ENCODE data around the gene TTLL1. TPM values are rescaled to one million over a fixed set of nuclear protein-coding genes. Genes with fewer than 3 reads are reported as not detected.
A peak's percentile ranks its signal among the peaks of the same experiment; 100 is the strongest.

The TTLL1 gene
- total RNA-seq, 1 donor from 2014 or later: 0.65 TPM

DNA sequence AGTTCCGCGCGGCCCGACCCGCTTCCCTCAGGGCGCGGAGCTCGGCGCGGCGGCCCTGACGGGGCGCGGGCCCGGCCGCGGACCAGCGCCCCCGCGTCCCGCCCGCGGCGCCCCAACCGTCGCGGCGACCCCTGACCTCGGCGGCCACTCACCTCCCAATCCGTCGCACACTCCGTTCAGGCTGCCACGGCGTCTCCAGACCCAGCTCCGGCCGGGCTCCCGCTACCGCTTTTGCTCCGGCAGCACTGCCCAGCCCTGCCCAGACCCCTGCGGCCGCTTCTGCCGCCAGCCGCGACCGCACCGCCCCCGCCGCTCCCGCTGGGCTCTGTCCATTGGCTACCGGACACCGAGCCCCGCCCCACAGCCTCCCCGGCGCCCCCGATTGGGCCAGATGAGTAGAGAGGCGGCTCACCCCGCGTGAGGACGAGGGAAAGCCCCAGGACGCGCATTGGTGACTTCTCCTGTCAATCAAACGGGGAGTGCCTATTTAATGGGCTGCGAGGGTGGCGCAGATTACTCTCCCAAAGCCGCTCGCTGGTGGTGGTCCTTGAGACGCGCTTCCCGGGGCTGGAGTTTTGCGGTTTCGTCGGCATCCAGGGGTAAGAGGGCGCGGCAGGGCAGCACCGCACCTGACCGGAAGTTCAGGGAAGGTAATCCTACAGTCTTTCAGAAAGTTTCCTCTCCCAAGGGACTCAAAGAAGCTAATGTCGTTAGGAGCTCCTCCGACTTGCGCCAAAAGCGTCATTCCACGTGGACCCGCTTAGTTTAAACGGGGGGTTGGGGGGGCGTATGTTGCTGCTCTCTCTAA lies 74.1 kb downstream of the TTLL1 start, which contains the start of gene PACSIN2:
TSS of gene PACSIN2 (minus strand) at position 281 of the 808 bp plus-strand sequence. CDS start 103,069 bp downstream, outside the sequence.
- ATAC-seq (peak; percentile 96), DNase-seq (ENCODE audit: low spot score) (peak; percentile 100)

DNA sequence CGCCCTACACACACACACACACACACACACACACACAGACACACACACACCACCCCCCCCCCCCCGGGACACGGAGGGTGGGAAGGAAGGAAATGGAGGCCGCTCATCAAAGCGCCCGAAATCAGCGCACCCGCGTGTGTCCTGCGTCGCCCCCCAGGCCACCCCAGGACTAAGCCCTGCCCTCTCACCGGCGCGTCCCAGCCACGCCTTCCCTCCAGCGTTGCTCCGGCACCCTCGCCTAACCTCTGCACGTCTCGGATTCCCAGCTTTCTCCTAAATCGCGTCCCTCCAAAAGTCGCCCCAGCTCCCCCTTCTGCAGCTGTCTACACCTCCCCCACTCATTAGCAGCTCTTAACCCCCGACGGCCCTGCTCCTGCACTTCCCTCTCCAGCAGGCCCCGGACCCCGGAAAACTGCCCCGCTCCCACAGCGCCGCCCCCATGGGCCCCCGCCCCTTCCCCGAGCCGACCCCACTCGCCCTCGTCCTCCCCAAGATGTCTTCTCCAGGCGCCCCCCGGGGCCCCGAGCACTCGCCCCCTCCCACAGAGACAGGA lies 74.8 kb downstream of the TTLL1 start:
- ATAC-seq (peak; percentile 35), DNase-seq (ENCODE audit: low spot score) (no peak)

DNA sequence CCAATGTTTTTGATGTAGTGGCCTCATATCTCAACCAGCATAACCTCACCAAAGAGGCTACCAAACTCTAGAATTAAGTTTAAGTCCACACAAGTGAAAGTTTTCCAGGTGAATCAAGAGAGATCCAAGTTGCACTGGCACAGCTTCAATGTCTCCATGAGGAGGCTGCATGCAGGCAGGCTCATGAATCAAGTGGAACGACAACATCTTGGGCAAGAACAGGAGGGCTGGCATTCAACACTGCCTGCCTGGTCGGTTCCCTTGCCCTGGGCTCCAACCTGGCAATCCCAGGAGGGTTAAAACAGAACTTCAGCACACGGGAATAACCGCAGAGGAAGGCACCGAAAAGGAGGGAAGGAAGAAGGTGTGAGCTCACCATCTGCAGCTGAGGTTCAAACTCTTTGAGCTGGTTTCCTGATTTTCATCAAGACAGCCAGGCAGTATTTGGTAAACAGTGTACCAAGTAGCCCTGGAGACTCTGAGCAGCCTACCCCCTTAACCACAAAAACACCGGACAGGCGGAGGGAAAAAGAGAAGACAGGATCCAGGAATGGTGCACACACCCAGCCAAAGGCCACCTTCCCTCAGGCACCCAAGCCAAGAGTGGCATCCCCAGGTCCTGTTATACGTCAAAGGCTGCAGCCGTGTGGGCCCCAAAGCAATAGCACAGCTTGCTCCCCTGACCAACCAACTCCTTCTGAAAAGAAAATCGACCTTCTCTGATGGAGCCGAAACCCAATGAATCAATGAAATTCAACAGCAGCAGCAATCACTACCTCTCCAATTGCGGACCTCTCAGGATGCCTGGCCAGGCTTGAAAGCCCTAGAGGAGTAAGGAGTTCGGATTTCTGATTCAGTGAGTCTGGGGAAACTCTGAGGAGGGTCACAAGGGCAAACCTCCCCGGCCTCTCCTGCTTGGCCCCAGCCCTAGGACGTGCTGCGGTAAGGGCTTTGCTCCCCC lies 75.6 kb downstream of the TTLL1 start:
- ATAC-seq (no peak), DNase-seq (ENCODE audit: low spot score) (no peak)

DNA sequence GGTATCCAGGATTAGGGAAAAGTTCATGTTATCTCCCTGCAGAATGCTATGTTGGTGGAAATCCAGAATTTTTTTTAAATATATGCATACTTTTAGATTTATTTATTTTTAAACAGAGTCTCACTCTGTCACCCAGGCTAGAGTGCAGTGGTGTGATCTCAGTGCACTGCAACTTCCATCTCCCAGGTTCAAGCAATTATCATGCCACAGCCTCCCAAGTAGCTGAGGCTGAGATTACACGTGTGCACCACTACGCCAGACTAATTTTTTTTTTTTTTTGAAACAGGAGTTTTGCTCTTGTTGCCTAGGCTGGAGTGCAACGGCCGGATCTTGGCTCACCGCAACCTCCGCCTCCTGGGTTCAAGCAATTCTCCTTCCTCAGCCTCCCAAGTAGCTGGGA lies 76.8 kb downstream of the TTLL1 start:
- ATAC-seq (no peak), DNase-seq (ENCODE audit: low spot score) (no peak)

DNA sequence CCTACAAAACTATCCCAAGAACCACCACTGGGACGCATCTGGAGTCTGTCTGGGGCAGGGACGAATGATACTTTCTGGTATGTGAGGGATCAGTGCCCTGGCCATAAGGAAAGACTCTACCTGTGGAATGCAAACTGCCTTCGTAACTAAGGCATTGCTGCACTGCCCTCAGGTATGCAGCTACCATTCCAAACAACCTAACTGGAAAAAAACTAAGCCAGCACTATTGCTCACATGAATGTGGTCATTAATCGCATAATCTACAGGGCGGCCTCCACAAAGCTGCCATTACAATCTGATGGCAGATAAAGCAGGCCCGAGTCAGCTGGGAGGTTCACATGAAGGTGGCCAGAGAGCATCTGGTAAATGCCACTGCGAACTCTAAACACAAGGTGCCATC lies 78.1 kb downstream of the TTLL1 start:
- no peak for ATAC-seq
- DNase-seq (ENCODE audit: low spot score): no peak

DNA sequence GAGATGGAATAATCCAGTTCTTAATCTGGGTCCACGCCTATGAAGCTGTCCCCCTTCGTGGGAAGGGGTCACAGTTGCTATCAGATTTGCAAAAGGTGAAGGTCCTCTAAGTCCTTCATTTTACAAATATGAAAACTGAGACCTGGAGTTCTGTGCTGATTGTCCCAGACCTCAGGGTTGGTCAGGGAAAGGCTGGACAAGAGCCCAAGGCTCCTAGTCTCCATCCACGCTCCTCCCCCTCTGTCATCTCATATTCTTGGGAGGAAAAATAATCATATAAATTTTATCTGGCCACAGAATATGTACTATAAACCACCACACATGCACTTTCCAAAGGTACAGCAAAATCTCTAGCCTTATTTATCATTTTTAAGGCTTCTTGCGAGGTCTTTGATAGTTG lies 79.7 kb downstream of the TTLL1 start:
- DNase-seq (ENCODE audit: low spot score) (no peak), ATAC-seq (no peak)

DNA sequence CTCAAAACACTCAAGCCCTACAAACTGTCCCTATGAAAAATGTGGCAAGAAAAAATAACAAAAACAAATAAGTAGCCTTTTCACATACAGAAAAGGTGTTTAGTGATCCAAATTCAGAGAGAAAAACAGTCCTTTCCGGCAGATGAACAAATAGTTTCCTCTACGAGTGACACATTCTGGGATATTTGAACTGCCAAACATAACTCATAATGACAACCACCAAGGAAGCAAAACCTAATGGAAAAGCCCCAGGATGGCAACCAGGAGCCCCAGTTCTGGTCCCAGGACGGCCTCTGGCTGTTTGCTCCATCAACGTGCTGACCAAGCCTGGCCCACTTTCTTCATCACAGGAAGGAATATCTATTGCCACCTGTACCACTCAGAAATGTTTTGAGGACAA lies 80.3 kb downstream of the TTLL1 start:
- DNase-seq (ENCODE audit: low spot score): no peak
- ATAC-seq: no peak

DNA sequence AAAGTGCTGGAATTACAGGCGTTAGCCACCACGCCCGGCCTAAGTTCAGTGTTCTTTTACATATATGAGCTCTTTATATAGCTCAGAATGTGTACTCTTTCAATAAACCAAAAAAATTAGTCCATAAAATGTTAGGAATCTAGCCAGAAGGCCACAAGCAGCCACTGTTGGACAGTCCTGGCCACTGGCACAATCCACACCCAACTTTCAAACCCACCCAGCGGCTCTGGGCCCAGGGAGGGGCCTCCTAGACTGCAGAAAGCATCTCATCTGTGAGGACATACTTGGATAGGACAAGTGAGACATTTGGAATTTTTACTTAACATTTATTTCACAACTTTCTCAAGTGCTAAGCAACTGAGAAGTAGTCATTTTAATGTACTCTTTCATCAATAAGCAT lies 80.7 kb downstream of the TTLL1 start:
- no peak for DNase-seq (ENCODE audit: low spot score)
- ATAC-seq: no peak

DNA sequence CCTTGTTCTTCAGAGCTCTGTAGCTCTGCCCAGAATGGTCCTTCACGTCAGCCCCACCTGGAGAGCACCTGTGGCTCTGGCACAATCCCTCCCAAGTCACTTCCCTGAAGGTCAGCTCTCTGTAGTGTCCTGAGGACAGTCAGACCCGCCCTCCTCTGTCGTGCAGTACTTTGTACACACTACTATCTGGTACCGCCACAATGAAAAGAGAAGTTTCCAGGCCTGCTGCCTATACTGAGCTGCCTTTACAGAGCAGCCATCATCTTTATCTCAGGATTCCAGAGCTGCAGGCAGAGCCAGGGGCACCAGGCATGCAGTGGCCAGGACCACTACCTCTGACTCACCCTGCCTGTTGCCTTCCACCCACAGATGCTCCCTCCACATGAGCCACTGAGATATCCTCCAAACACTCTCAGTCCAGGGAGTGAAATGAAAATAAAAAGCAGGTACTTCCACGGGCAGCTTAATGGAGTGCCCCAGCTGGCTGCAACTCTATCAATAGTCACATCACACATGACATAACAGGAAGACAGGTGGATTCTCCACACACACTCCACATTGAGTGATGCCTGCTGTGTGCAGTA lies 81.6 kb downstream of the TTLL1 start:
- DNase-seq (ENCODE audit: low spot score) (no peak), ATAC-seq (peak; percentile 55)

DNA sequence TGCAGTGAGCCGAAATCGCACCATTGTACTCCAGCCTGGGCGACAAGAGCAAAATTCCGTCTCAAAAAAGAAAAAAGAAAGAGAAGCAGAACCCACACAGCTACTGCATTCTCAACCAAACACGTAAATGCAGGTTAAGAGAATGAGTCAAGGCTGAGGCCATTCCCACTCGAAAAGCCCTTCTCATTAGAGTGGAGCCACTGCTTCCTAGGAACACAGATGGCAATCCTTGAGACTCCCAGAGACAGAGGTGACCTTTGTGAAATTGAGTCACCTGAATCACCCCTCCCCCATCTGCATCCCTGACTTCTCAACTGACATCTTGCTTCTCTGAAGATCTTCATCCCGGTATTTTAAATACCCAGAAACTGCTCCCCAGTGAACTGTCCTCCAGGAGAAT lies 82.4 kb downstream of the TTLL1 start:
- ATAC-seq: no peak

DNA sequence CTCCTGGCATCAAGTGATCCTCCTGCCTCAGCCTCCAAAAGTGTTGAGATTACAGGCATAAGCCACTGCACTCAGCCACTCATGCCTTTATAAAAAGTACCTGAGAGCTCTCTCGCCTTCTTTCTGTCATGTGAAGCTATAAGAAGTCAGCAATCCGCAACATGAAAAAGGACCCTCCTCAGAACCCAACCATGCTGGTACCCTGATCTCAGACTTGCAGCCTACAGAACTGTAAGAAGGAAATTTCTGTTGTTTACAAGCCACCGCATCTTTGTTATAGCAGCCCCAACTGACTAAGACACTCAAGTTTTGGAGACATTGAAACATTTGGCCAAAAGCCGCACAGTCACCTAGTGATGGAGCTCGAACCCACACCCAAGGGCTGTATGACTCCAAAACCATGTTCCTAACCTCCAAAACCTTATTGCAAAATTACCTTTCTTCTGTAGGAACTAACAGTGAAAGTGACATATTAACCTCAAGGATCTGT lies 83.1 kb downstream of the TTLL1 start:
- no peak for DNase-seq (ENCODE audit: low spot score)

More for the DNA sequence above, 82.4 kb downstream of the TTLL1 start:
- no peak for DNase-seq (ENCODE audit: low spot score)

DNA sequence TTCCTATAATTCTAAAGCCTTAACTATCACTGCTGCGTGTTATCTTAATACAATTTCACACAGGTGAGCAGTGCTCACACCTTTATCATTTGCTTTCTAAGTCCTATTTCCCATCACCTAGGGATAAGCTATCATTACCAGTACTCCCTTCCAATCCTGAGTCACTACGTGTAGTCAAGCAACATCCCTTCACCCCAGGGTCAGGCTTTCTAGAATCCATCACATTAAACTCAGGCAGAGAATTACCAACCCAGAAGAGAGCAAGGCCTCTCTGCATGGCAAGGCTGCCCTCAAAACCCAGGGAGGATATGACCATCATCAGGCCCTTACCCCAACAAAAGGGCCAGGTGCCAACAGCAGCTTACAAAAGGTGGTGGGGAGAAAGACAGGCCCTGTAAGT lies 84.1 kb downstream of the TTLL1 start:
- ATAC-seq (no peak), DNase-seq (ENCODE audit: low spot score) (no peak)

More for the DNA sequence above, 83.1 kb downstream of the TTLL1 start:
- ATAC-seq: no peak

DNA sequence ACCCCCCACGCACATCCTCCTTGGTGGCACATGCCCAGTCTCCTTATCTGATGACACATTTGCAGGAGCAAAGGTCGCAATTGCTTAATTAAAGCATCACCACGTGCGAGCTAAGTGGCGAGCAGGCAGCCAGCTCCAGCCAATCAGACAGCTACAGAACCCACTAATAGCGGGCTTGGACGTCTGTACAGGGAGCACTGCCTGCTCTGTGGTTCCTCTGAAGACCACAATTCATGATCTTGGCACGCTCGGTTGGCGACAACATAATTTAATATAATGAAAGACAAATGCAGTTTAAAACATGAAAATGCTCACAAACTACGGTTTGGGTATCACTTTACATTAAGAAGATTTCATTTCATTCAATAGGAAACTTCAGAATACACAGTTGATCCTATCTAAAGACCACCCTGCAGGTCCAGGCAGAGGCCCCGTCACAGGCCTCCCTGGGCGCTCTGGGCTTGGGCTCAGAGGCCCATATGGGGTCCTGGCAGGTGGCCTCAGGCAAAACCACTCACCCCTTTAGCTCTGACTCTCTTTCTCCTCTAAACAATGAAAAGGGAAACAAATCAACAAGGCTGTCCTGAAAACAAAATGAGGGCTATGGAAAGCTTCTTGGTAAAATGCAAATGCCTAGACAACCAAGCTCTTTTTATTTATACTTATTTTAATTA lies 84.7 kb downstream of the TTLL1 start:
- peak; percentile 76 for DNase-seq (ENCODE audit: low spot score)
- ATAC-seq: peak; percentile 78

DNA sequence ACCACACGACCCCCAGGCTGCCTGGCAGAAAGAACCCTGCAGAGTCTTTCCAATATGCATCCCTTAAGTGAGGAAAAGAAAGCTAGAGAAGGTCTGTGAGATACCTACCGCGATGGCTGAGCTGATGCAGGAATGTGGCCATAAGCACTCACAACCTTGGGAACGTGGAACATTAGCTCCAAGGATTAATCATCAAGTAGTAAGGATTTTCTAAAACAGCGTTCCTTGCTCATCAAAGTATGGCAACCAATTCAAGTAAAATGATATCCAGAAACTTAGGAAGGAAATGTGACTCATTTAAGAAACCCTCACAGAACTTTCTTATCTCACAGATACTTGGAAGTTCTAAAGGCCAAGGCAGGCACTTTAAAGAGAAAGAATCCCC lies 87.0 kb downstream of the TTLL1 start:
- no peak for DNase-seq (ENCODE audit: low spot score)
- ATAC-seq: no peak

DNA sequence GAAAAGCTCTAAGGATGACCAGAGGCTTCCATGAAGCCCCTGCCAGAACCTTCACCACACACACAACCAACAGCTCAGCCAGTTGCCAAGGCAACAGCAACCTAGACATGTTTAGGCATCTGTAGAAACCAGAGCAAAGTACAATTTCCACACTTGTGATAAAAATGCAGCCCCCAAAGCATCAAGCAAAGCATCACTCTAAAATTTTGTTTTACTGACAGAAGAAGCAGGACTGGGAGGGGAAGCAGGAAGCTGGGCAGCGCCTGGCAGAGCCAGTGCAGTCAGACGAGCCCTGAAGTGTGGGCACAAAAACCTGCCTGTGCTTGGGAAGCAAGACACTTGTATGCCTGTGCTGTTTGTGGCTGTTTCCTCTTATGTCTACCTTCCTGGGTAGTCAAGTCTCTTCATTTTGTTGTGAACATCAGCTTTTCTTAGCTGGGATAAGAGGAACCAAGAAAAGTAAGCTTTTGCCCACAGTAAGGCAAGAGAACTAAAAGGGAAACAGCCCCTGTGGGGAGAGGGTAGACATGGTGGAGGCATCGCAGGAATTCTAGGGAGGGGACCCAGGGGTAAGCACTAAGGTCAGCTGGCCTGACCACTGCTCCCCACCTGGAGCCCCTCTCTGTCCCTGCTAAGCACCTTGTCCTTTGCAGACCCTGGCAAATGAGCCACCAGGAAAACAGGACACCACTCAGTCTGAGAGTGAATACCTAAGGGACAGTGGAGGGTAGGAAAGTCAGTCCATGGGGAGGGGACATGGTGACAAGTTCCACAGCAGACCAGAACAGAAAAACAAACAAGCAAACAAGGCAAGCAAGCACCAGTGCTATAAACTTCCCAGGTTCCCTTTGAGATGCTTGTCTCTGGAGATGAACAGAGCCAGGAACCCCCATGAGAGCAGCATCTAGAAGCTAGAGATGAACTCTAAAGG lies 87.7 kb downstream of the TTLL1 start:
- peak; percentile 13 for ATAC-seq
- DNase-seq (ENCODE audit: low spot score): no peak

DNA sequence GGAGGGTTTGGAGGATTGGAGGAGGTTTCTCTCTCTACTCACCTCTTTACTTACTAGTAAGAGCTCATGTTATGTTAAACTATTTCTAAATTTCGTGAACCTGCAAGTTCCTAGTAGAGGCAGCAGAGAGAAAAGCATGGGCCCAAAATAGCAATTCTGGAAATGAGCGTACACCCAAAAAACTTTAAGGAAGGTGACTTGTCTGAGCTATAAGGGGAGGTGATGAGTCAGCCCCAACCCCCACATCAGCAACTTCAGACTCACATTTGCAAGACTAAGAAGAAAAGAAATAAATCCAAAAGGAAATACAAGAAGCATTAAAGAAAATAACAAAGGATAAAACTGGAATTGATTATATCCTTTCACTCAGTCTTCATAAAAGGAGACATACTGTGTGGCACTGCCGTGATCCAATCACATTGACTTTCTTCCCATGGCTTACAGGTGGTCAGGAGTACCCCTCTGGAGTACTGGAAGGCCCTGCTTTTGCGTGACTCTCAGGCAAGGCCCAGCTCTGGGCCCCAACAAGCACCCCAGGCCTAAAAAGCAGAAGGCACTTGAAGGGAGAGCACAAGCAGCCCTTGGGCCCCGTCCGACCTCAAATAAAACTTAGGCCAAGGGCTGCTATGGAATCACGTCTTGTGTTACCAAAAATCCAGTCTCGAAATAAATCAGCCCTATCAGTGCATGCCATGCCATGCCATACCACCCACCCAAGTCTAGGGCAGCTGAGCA lies 88.6 kb downstream of the TTLL1 start:
- no peak for ATAC-seq
- no peak for DNase-seq (ENCODE audit: low spot score)

DNA sequence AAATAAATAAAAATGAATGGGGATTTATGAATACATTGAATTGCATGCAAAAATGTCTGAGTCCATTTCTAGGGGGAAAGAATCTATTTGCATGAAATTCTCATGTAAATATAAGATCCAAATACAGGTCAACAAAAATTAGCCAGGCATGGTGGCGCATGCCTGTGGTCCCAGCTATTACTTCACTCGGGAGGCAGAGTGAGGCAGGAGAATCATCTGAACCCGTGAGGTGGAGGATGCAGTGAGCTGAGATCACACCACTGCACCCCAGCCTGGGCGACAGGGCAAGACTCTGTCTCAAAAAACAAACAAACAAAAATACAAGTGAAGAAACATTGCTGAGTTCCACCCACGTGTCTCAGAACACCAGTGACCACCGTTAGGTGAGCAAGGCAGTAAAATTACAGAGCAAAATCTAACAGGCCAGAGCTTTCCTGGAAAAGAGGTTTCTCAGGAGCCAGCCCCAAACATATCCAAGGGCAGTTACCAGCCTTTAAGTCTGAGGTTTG lies 91.6 kb downstream of the TTLL1 start:
- ATAC-seq: no peak
- no peak for DNase-seq (ENCODE audit: low spot score)

DNA sequence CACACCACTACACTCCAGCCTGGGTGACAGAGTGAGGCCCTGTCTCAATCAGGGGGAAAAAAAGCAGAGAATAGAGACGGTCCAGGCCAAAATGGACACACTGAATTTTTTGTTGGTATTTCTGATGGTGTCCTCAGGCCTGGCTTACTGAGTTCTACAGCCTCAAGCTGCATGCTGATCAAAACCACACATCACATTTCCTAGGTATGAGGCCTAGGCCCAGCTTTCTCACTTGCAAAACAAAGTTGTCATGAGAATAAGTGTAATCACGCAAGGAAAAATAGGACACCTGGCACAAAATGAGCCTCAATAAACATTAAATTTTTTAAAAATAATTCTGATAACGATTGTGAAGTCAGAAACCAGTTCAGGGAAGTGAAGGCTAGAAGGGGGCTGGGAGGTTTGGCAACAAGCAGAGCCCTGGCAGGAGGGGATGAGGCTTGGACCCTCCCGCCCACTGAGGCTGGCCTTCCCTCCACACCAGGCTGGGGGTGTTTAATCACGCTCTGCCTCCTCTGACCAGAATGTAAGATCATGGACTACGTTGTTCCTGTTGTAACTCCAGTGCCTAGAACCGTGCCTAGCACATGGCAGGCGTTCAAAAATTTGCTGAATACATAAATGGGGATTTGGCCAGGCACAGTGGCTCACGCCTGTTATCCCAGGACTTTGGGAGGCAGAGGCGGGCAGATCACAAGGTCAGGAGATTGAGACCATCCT lies 92.4 kb downstream of the TTLL1 start:
- no peak for ATAC-seq
- DNase-seq (ENCODE audit: low spot score): no peak
